GM12878 (cell line): ENCODE results near the gene DST. TPM values are rescaled to one million over a fixed set of nuclear protein-coding genes. Genes with fewer than 3 reads are reported as not detected.

Experiments
- ATAC-seq: fragments of 200-7000 bp; cut with Tn5 transposase; 3 replicates; pipeline ENCODE4 v1.9.1; 2020; ENCODE audit warnings: mild to moderate bottlenecking, moderate library complexity
- BruUV-seq: library from RNA; stranded (reverse); fragments of 400-500 nt; replicated peaks from 2 replicates; lab custom pipeline; 2021; lab: Mats Ljungman, UMichigan
- CTCF ChIA-PET: fragments of 300-600 bp; sonication (Branson Sonifier 250); formaldehyde crosslinking; extraction: SDS; loops from one replicate; lab custom pipeline; 2021; ENCODE audit warnings: inconsistent platforms; lab: Yijun Ruan, JAX
- POLR2A ChIA-PET: fragments of 350-600 bp; formaldehyde crosslinking; extraction: SDS; loops from one replicate; lab custom pipeline; 2021; ENCODE audit warnings: inconsistent platforms; lab: Charles Lee
- RAD21 ChIA-PET: fragments of 300-600 bp; sonication (Branson Sonifier 250); formaldehyde crosslinking; loops from one replicate; lab custom pipeline; 2023; ENCODE audit warnings: antibody characterized with exemption; ENCODE audit not compliant: unreplicated experiment; lab: Charles Lee
- SMC1A ChIA-PET: fragments of 300-600 bp; sonication (Branson Sonifier 250); formaldehyde crosslinking; loops from one replicate; lab custom pipeline; 2023; ENCODE audit not compliant: unreplicated experiment, uncharacterized antibody; lab: Charles Lee
- DNase-seq: peaks from one replicate; pipeline ENCODE4 v3.0.0-alpha.2; 2011; ENCODE audit warnings: low read depth, low spot score
- FAIRE-seq: peaks from 3 replicates; lab custom pipeline; 2011; peaks lifted over from hg19 to GRCh38; lab: Jason Lieb, UNC
- H2AFZ ChIP-seq: 2 replicates; pipeline ENCODE4 v1.6.0; 2011; ENCODE audit warnings: low read depth, low read length, control low read depth; ENCODE audit not compliant: control insufficient read depth
- H3K27ac ChIP-seq: 2 replicates; pipeline ENCODE4 v1.5.1; 2011; ENCODE audit warnings: control low read depth; ENCODE audit not compliant: control insufficient read depth, insufficient read depth
- H3K27me3 ChIP-seq, 2 experiments: replicated peaks in 1 of 2; 2 replicates each; pipeline versions ENCODE4 v1.6.0 to v1.6.1; 2011; ENCODE audit warnings: low read length in 1 of 2; ENCODE audit not compliant: control insufficient read depth in 2 of 2, insufficient read depth in 2 of 2
- H3K36me3 ChIP-seq, 2 experiments: 2 replicates each; pipeline ENCODE4 v1.5.1; 2011; ENCODE audit warnings: low read length in 1 of 2; ENCODE audit not compliant: control insufficient read depth in 2 of 2, insufficient read depth in 2 of 2
- H3K4me1 ChIP-seq: 2 replicates; pipeline ENCODE4 v1.6.1; 2011; ENCODE audit warnings: mild to moderate bottlenecking, low read length, moderate library complexity, mixed read lengths; ENCODE audit not compliant: control insufficient read depth, insufficient read depth
- H3K4me2 ChIP-seq: 2 replicates; pipeline ENCODE4 v1.6.0; 2011; ENCODE audit warnings: control low read depth; ENCODE audit not compliant: control insufficient read depth, insufficient read depth
- H3K4me3 ChIP-seq: fragments of 200-600 bp; sonication (generic); 2 replicates; pipeline ENCODE4 v1.5.1; 2016
- H3K79me2 ChIP-seq: 2 replicates; pipeline ENCODE4 v1.6.0; 2011; ENCODE audit warnings: low read length; ENCODE audit not compliant: control insufficient read depth, insufficient read depth
- H3K9ac ChIP-seq: 2 replicates; pipeline ENCODE4 v1.8.0; 2011; ENCODE audit warnings: low read length, control low read depth, mixed read lengths; ENCODE audit not compliant: control insufficient read depth, insufficient read depth
- H3K9me3 ChIP-seq: replicated peaks from 3 replicates; pipeline ENCODE4 v1.5.1; 2011; ENCODE audit warnings: mild to moderate bottlenecking, low read length; ENCODE audit not compliant: control insufficient read depth, insufficient read depth
- H4K20me1 ChIP-seq: 2 replicates; pipeline ENCODE4 v1.6.0; 2011; ENCODE audit not compliant: control insufficient read depth, insufficient read depth
- ATF7 ChIP-seq: fragments of 450-650 bp; IDR thresholded peaks from 2 replicates; pipeline ENCODE4 v1.6.1; 2016; ENCODE audit warnings: low read depth, mild to moderate bottlenecking
- BRCA1 ChIP-seq: IDR thresholded peaks from 2 replicates; pipeline ENCODE4 v1.6.1; 2011; ENCODE audit warnings: low read depth, low read length, improper control_type of control experiment
- CEBPZ ChIP-seq: fragments of 150-350 bp; IDR thresholded peaks from 2 replicates; pipeline ENCODE4 v1.6.1; 2016; ENCODE audit warnings: low read depth, low read length
- HCFC1 ChIP-seq: fragments of 150-350 bp; IDR thresholded peaks from 2 replicates; pipeline ENCODE4 v1.6.1; 2014; ENCODE audit warnings: low read length
- JUNB ChIP-seq: IDR thresholded peaks from 2 replicates; pipeline ENCODE4 v1.6.1; 2016; ENCODE audit warnings: antibody characterized with exemption, mild to moderate bottlenecking
- NFXL1 ChIP-seq: fragments of 450-650 bp; IDR thresholded peaks from 2 replicates; pipeline ENCODE4 v1.6.1; 2017; ENCODE audit warnings: antibody characterized with exemption, mild to moderate bottlenecking, borderline replicate concordance
- NFYB ChIP-seq: IDR thresholded peaks from 2 replicates; pipeline ENCODE4 v1.6.1; 2011; ENCODE audit warnings: low read depth, mild to moderate bottlenecking, low read length, improper control_type of control experiment, moderate library complexity; ENCODE audit not compliant: insufficient read depth
- RBBP5 ChIP-seq: fragments of 200-600 bp; sonication (generic); conservative IDR thresholded peaks from 2 replicates; pipeline ENCODE4 v1.6.1; 2016
- RFX5 ChIP-seq: IDR thresholded peaks from 2 replicates; pipeline ENCODE4 v1.6.1; 2011; ENCODE audit warnings: low read depth, low read length, improper control_type of control experiment
- SREBF2 ChIP-seq: IDR thresholded peaks from 2 replicates; pipeline ENCODE4 v1.6.1; 2012; ENCODE audit warnings: mild to moderate bottlenecking, low read length
- ZNF384 ChIP-seq: IDR thresholded peaks from 2 replicates; pipeline ENCODE4 v1.6.1; 2012; ENCODE audit warnings: low read depth, mild to moderate bottlenecking, low read length, improper control_type of control experiment, borderline replicate concordance
- ZNF622 ChIP-seq: fragments of 450-650 bp; IDR thresholded peaks from 2 replicates; pipeline ENCODE4 v1.6.1; 2017; ENCODE audit warnings: mild to moderate bottlenecking, inconsistent platforms
- WGBS: methylation state at CpG from one replicate; pipeline ENCODE4 v1.1.6; 2016; ENCODE audit warnings: low lambda C conversion rate; ENCODE audit not compliant: insufficient replicate concordance, insufficient coverage; ENCODE audit errors: missing lambda C conversion rate; 5-methylcytosine and 5-hydroxymethylcytosine counted together
- in situ Hi-C: fragments of 300-500 bp; cut with MboI; formaldehyde crosslinking; loops from 9 replicates; pipeline ENCODE4 v1.14.3; 2018; ENCODE audit warnings: mixed read lengths
- intact Hi-C: fragments of 100-400 bp; cut with micrococcal nuclease; formaldehyde crosslinking; loops from one replicate; pipeline ENCODE4 v1.14.2; 2022; ENCODE audit not compliant: unreplicated experiment
- polyA plus RNA-seq, 11 experiments: library from polyadenylated mRNA; depleted of rRNA in 4 of 11; unstranded in 6 of 11; stranded (reverse) in 5 of 11; fragments of >200 nt; fragmentation: Nextera tagmentation in 4 of 11; fragmentation: Illumina TruSeq in 1 of 11; extraction: Ambion mirVana in 4 of 11; extraction: Trizol in 1 of 11; gene quantifications; 1 replicate in 1 of 11; 2 replicates in 10 of 11; pipeline versions ENCODE4 v1.2.1 to v1.2.3, GENCODE V29; 2011 to 2016; ENCODE audit warnings: inconsistent platforms in 2 of 11, missing spikeins in 2 of 11, low read depth in 1 of 11
- total RNA-seq, 4 experiments: library from RNA; depleted of rRNA in 3 of 4; stranded (reverse); fragments of >200 nt in 3 of 4; fragmentation: Illumina TruSeq in 1 of 4; extraction: Trizol in 1 of 4; gene quantifications; 2 replicates each; pipeline versions ENCODE4 v1.2.1 to v1.2.3, GENCODE V29; 2013 to 2021

Gene DST
- total and polyA plus RNA-seq, 10 of the 15 experiments (the other 5 are each of a cell fraction or from before 2014, with no cell fraction given) = 32.1 to 156 (median 75.0) TPM

- Histone ChIP-seq H3K4me2 (no peak overlapping the region), H4K20me1 (no peaks in the 10 kb centered on the region), H3K9me3 (no peaks in the 10 kb centered on the region), H3K79me2 (peaks cover 8% of the 10 kb centered on the region), H3K36me3 (peaks cover 1 to 3% of the 10 kb centered on the region in 2 experiments; a peak in 2 of 4 replicates), H3K27ac (no peak overlapping the region), H2AFZ (no peak overlapping the region), H3K9ac (no peak overlapping the region), H3K27me3 (no peaks in the 10 kb centered on the region), H3K4me3 (no peak overlapping the region), H3K4me1 (no peaks in the 10 kb centered on the region; the same call in 1 of the 2 replicates)
- FAIRE-seq (no peak), ATAC-seq (no peak), DNase-seq (no peak)
- BruUV-seq = no TSS peak
- no peak for TF ChIP-seq ZNF384
- TF ChIP-seq ATF7 = peak; percentile 68; the same call in 1 of the 2 replicates
- TF ChIP-seq JUNB = no peak
- intact Hi-C loops = no loop called here
- ChIA-PET POLR2A (interaction anchor here (0.6 to 0.8 kb wide), 4 partner anchors 10 to 76 kb away, joined by 5 to 7 read pairs (median 6); no protein-coding TSS in a partner anchor), RAD21 (interaction anchor here (0.7 to 0.8 kb wide), 2 partner anchors 11 to 78 kb away, joined by 3 read pairs; no protein-coding TSS in a partner anchor), SMC1A (interaction anchor here (0.7 to 1.8 kb wide), 5 partner anchors 16 to 183 kb away, joined by 3 to 7 read pairs (median 4); partner anchors contain the start of gene DST), CTCF (interaction anchor here (0.6 to 2.4 kb wide), 12 partner anchors 10 to 183 kb away, joined by 3 to 9 read pairs (median 4); no protein-coding TSS in a partner anchor)
- in situ Hi-C loops = no loop called here
- WGBS = 18% methylated on average over 2 of the region's 2 CpGs
These were observed 26.4 kb upstream of the DST start for GRCh38 chr6:56669041-56669440.

GRCh38 chr6:56668158-56668557 lies 25.5 kb upstream of the DST start:
- intact Hi-C loops = no loop called here
- WGBS = 49% methylated on average over 4 of the region's 4 CpGs
- in situ Hi-C loops = no loop called here
- H2AFZ ChIP-seq = no peak overlapping the region
- no peak overlapping the region for H3K4me2 ChIP-seq
- CTCF ChIA-PET = interaction anchor here (0.7 to 2.4 kb wide), 8 partner anchors 11 to 184 kb away, joined by 3 to 9 read pairs (median 4); partner anchors contain the start of gene DST
- H3K9me3 ChIP-seq = no peaks in the 10 kb centered on the region; the same call in 2 of the 3 replicates
- no TSS peak for BruUV-seq
- RAD21 ChIA-PET = no interaction called here
- no peaks in the 10 kb centered on the region; the same call in 1 of the 2 replicates for H3K4me1 ChIP-seq
- no peak for FAIRE-seq
- no peaks in the 10 kb centered on the region for H3K27me3 ChIP-seq
- POLR2A ChIA-PET = no interaction called here
- H4K20me1 ChIP-seq = no peaks in the 10 kb centered on the region
- peaks cover 2 to 3% of the 10 kb centered on the region in 2 experiments; a peak in 2 of 4 replicates for H3K36me3 ChIP-seq
- H3K9ac ChIP-seq = no peak overlapping the region
- H3K4me3 ChIP-seq = no peak overlapping the region
- SMC1A ChIA-PET = interaction anchor here (1.9 kb wide), 1 partner anchor 183 kb away, joined by 5 read pairs; no protein-coding TSS in a partner anchor
- DNase-seq = no peak
- no peak for ATAC-seq
- H3K27ac ChIP-seq = no peak overlapping the region
- H3K79me2 ChIP-seq = peaks cover 8% of the 10 kb centered on the region
- no peak for TF ChIP-seq CEBPZ
- TF ChIP-seq BRCA1 = no peak
- TF ChIP-seq HCFC1 = no peak
- no peak for TF ChIP-seq RBBP5
- no peak for TF ChIP-seq SREBF2
- no peak for TF ChIP-seq NFXL1
- no peak for TF ChIP-seq NFYB
- no peak for TF ChIP-seq ZNF622
- no peak for TF ChIP-seq RFX5
- no peak for TF ChIP-seq JUNB
